ENCODE results near the gene REXO4.
"Not testable (repeated sequence)": the region's sequence is repeated elsewhere in the genome, so short reads cannot be mapped to it uniquely, and the experiment has no call there.

Gene REXO4

GRCh38 chr9:133378408-133378962, 39.3 kb downstream of the REXO4 start:
- TF ChIP-seq CTCF (IDR thresholded peaks at IDR 0.05; ENCODE audit: extremely low read depth, insufficient read depth, missing control alignments) = no peak
- DNase-seq (ENCODE audit: low spot score) = no peak
- in situ Hi-C loops (cut with MboI; ENCODE audit: low pct_unique_long_range_greater_than_20kb, low sequenced_read_pairs, unreplicated experiment) = no loop called here

- in situ Hi-C loops (cut with MboI; ENCODE audit: low pct_unique_long_range_greater_than_20kb, low sequenced_read_pairs, unreplicated experiment) = no loop called here
Observed at GRCh38 chr9:133377721-133378216, 40.0 kb downstream of the REXO4 start.

GRCh38 chr9:133377280-133377679, 40.5 kb downstream of the REXO4 start:
- in situ Hi-C loops (cut with MboI; ENCODE audit: low pct_unique_long_range_greater_than_20kb, low sequenced_read_pairs, unreplicated experiment); DNase-seq (ENCODE audit: low spot score): not testable (repeated sequence)

More at GRCh38 chr9:133377721-133378216, 40.0 kb downstream of the REXO4 start:
- no peak for TF ChIP-seq CTCF (IDR thresholded peaks at IDR 0.05; ENCODE audit: extremely low read depth, insufficient read depth, missing control alignments)
- no peak for DNase-seq (ENCODE audit: low spot score)

- in situ Hi-C loops (cut with MboI; ENCODE audit: low pct_unique_long_range_greater_than_20kb, low sequenced_read_pairs, unreplicated experiment) = no loop called here
- peak; percentile 100 for DNase-seq (ENCODE audit: low spot score)
Observed at GRCh38 chr9:133375724-133376654, 41.8 kb downstream of the REXO4 start, which contains the start of the genes STKLD1 and SURF4. TSS of gene STKLD1 (plus strand) at chr9:133376366. CDS start at chr9:133376474, 108 bp downstream. TSS of gene SURF4 (minus strand) at chr9:133376060. CDS start at chr9:133375969, 91 bp downstream.

GRCh38 chr9:133375116-133375723, 42.6 kb downstream of the REXO4 start:
- in situ Hi-C loops (cut with MboI; ENCODE audit: low pct_unique_long_range_greater_than_20kb, low sequenced_read_pairs, unreplicated experiment) = no loop called here
- DNase-seq (ENCODE audit: low spot score) = peak; percentile 74
- TF ChIP-seq CTCF (IDR thresholded peaks at IDR 0.05; ENCODE audit: extremely low read depth, insufficient read depth, missing control alignments) = peak; percentile 40

More at GRCh38 chr9:133375724-133376654, 41.8 kb downstream of the REXO4 start, which contains the start of the genes STKLD1 and SURF4:
- TF ChIP-seq CTCF (IDR thresholded peaks at IDR 0.05; ENCODE audit: extremely low read depth, insufficient read depth, missing control alignments) = no peak

GRCh38 chr9:133374612-133375115, 43.1 kb downstream of the REXO4 start:
- DNase-seq (ENCODE audit: low spot score) = peak; percentile 60
- in situ Hi-C loops (cut with MboI; ENCODE audit: low pct_unique_long_range_greater_than_20kb, low sequenced_read_pairs, unreplicated experiment) = no loop called here
- TF ChIP-seq CTCF (IDR thresholded peaks at IDR 0.05; ENCODE audit: extremely low read depth, insufficient read depth, missing control alignments) = no peak
